Activated naive CD8-positive, alpha-beta T cell (primary cell): ENCODE data around the gene TLK1.
A peak's percentile ranks its signal among the peaks of the same experiment; 100 is the strongest.

Experiments used
- H3K27ac Mint-ChIP-seq: one replicate; pipeline ENCODE4 v1.8.0; 2021; ENCODE audit warnings: mixed read lengths
- H3K27me3 Mint-ChIP-seq: one replicate; pipeline ENCODE4 v1.8.0; 2021; ENCODE audit warnings: mixed read lengths
- H3K36me3 Mint-ChIP-seq: one replicate; pipeline ENCODE4 v1.8.0; 2021; ENCODE audit warnings: mixed read lengths
- H3K4me1 Mint-ChIP-seq: one replicate; pipeline ENCODE4 v1.8.0; 2021; ENCODE audit warnings: low read depth, mixed read lengths
- H3K4me3 Mint-ChIP-seq: one replicate; pipeline ENCODE4 v1.8.0; 2021; ENCODE audit warnings: mild to moderate bottlenecking, mixed read lengths
- H3K9me3 Mint-ChIP-seq: one replicate; pipeline ENCODE4 v1.8.0; 2021; ENCODE audit warnings: low read depth, mixed read lengths

The TLK1 gene

DNA sequence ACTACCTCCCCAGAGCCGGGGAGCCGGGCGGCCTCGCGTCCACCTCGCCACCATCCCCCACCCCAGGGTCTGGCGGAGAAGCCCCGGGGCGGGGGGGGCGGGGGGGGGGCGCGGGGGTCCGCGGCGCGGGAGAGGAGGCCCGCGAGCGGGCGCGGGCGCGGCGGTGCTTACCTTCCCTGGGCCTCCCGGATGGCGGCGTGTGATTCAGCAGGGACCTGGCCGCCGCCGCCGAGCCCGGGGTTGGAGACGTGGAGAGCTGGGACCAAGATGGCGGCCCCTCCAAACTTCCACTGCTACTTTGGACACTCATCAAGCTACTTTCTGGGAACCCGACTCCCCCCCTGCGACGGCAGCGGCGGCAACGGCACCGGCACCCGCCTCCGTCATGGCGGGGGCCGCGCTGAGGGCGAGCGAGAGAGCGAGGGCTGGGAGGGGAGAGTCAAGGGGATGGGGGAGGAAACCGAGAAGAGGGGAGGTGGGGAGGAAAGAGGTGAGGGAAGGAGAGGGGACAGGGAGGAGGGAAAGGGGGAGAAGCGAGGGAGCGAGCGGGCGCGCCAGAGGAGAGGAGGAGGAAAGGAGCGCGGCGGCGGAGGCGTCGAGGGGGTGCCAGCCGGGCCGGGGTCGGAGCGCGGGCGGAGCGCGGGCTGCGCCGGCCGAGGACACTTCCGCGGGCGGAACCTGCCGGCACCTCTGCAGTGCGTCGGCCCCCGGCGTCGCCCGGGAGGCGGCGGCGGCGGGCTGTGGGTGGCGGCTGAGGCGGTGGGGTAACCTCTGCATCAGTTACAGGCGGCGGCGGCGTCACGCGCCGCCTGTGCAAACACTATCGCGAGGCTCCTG lies at the start of gene TLK1:
Gene TLK1 (minus strand): TSS at position 775 of the 837 bp plus-strand sequence. CDS start 465 bp downstream, at position 310.
- Mint-ChIP-seq H3K4me3 (peak within 1 kb of the TSS; percentile 97), H3K27me3 (no peaks in the 10 kb centered on the region), H3K9me3 (no peaks in the 10 kb centered on the region), H3K27ac (peak within 1 kb of the TSS; percentile 96), H3K36me3 (no peaks in the 10 kb centered on the region), H3K4me1 (peaks cover 56% of the 10 kb centered on the region)

DNA sequence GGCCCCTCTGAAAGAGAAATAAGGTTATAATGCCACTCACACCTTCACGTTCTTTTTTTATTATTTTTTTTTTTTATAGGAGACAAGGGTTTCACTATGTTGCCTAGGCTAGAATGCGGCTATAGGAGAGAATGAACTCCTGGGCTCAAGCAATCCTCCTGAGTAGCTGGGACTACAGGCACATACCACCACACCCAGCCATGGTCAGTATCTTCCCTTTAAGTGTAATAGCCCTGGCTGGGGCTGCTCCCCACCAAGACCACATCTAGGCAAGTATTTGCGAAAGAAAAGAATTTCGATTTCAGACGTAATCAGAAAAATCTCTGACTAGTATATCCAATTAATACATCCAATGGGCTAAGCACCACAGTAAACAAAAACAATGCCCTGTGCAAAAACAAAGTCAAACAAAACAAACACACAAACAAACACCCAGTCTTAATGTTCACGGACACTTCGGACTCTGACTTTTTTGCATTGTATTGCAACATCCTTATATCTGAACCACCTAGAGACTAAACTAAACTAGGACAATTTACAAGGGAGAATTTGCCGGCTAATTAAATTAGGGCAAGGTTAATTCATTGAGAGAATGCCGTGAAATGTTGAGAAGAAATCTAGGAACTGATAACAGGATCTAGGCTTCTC lies 49.6 kb upstream of the TLK1 start:
- Mint-ChIP-seq H3K4me1 (peaks cover 23% of the 10 kb centered on the region), H3K27me3 (no peaks in the 10 kb centered on the region), H3K36me3 (no peaks in the 10 kb centered on the region), H3K9me3 (no peaks in the 10 kb centered on the region), H3K4me3 (peak overlapping the region; percentile 80), H3K27ac (peak overlapping the region; percentile 82)

DNA sequence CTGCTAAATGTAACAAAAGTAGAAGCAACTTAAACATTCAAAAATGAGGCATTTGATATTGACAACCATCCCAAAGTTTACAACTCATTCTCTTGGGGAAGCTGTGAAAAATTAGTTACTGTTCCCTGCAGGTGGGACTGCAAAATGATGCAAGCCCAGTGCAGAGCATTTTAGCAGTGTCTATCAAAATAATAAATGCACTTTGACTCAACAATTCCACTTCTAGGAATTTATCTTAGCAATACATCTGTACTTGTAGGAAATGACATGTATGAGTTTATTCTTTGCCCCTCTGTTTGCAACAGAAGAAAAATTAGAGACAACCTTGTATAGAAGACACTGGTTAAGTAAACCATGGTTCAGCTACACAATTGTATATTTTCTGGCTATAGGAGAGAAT lies 48.0 kb upstream of the TLK1 start:
- H3K27ac Mint-ChIP-seq: no peak overlapping the region
- H3K4me3 Mint-ChIP-seq: no peak overlapping the region
- no peaks in the 10 kb centered on the region for H3K9me3 Mint-ChIP-seq
- H3K4me1 Mint-ChIP-seq: peaks cover 23% of the 10 kb centered on the region
- H3K36me3 Mint-ChIP-seq: no peaks in the 10 kb centered on the region
- H3K27me3 Mint-ChIP-seq: no peaks in the 10 kb centered on the region

DNA sequence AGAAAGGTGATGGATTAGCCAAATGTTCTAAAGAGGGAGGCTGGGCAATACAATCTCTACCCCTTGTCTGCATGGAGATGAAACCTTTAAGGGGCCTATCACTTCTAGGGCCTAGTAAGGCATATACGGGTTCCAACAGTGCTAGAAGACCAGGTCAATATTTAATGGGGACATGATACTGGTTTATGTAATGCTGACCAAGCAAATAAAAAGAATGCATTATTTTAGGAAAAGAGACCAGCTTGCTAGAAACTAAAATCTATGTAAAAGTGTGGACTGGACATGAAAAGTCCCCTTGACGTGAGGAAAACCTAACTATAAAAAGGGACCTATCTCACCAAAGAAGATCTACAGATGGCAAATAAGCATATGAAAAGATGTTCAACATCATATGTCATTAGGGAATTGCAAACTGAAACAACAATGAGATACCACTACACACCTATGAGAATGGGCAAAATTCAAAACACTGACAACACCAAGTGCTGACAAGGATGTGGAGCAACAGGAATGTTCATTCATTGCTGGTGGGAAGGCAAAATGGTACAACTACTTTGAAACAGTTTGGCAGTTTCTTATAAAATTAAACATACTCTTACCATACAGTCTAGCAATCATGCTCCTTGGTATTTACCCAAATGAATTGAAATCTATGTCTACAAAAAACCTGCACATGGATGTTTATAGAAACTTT lies 45.9 kb upstream of the TLK1 start:
- H3K4me3 Mint-ChIP-seq: no peak overlapping the region
- no peaks in the 10 kb centered on the region for H3K27me3 Mint-ChIP-seq
- H3K9me3 Mint-ChIP-seq: no peaks in the 10 kb centered on the region
- no peaks in the 10 kb centered on the region for H3K36me3 Mint-ChIP-seq
- no peak overlapping the region for H3K27ac Mint-ChIP-seq
- peaks cover 19% of the 10 kb centered on the region for H3K4me1 Mint-ChIP-seq

DNA sequence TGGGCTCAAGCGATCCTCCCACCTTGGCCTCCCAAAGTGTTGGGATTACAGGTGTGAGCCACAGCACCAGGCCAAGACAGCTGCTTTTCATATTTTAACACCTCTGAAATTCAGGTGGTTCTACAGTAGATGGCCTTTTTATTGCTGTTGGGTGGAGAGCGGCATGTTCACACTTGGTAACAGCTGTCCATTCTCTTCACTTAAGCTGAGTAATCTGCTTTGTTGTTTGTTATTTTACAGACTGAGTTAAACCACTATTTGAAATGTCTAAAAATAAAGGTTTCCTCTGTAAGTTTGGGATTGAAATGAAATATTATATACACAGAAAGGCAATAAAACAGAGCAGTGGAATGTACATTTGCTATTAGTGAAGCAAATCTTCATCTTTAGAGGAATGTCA lies 44.9 kb upstream of the TLK1 start:
- no peak overlapping the region for H3K4me3 Mint-ChIP-seq
- no peaks in the 10 kb centered on the region for H3K36me3 Mint-ChIP-seq
- H3K9me3 Mint-ChIP-seq: no peaks in the 10 kb centered on the region
- no peak overlapping the region for H3K27ac Mint-ChIP-seq
- H3K4me1 Mint-ChIP-seq: peaks cover 9% of the 10 kb centered on the region
- no peaks in the 10 kb centered on the region for H3K27me3 Mint-ChIP-seq

DNA sequence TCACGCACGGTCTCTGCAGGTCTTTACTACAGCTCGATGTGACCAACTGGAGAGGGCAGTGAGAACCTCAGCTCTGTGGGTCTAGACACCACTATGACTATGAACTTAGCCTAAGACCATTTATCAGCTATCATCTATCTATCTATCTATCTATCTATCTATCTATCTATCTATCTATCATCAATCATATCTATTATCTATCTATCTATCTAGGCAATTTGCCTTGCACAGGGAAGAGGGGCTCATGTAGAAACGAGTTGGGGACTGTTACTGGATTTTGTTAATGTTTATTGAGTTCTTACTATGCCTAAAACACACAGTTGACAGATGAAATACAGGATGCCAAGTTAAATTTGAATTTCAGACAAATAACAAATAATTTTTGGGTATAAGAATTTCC lies 41.1 kb upstream of the TLK1 start:
- H3K27me3 Mint-ChIP-seq: no peaks in the 10 kb centered on the region
- no peak overlapping the region for H3K27ac Mint-ChIP-seq
- no peaks in the 10 kb centered on the region for H3K36me3 Mint-ChIP-seq
- no peak overlapping the region for H3K4me3 Mint-ChIP-seq
- H3K4me1 Mint-ChIP-seq: no peaks in the 10 kb centered on the region
- H3K9me3 Mint-ChIP-seq: no peaks in the 10 kb centered on the region

DNA sequence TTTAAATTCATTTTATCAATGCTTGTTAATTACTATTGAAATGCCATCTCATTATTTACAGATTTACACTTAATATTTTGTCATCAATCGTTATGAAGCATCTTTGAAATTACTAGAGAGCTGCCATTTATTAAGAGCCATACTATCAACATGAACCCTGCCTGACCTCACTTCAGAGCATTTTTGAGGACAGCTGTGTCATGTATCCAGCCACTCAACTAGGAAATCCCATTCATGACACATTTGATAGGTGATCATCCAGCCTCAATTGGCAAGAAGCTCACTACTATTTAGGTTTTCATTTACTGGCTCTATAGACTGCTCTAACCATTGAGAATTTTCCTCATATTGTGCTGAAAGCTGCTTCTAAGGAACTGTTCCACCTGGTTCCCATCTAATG lies 40.6 kb upstream of the TLK1 start:
- Mint-ChIP-seq H3K9me3 (no peaks in the 10 kb centered on the region), H3K27ac (no peak overlapping the region), H3K36me3 (no peaks in the 10 kb centered on the region), H3K4me1 (peaks cover 1% of the 10 kb centered on the region), H3K27me3 (no peaks in the 10 kb centered on the region), H3K4me3 (no peak overlapping the region)

DNA sequence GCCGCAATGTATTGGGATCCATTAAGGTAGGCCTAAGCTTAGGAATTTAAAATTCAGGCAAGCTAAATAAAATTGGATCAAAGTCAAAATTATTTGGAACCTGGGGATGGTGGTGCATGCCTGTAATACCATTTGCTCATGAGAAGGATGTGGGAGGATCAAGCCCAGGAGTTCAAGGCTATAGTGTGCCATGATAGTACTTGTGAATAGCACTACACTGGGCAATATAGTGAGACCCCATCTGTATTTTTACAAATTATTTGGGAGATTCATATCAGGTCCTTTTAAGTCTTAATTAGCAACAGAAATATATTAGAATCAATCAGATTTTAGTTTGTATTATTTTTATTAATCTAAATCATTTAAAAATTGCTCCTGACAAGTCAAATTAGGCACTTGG lies 39.8 kb upstream of the TLK1 start:
- Mint-ChIP-seq H3K4me1 (peaks cover 1% of the 10 kb centered on the region), H3K9me3 (no peaks in the 10 kb centered on the region), H3K27me3 (no peaks in the 10 kb centered on the region), H3K27ac (no peak overlapping the region), H3K36me3 (no peaks in the 10 kb centered on the region), H3K4me3 (no peak overlapping the region)

DNA sequence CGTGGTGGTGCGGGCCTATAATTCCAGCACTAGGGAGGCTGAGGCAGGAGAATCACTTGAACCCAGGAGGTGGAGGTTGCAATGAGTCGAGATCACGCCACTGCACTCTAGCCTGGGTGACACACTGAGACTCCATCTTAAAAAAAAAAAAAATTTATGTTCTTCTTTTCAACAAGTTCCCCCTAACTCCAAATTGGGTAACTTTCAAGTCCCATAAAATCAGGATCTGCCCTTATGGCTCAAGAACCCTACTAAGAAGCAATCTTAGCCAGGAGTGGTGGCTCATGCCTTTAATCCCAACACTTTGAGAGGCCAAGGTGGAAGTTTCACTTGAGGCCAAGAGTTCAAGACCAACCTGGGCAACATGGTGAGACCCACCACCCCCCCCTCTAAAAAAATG lies 30.3 kb upstream of the TLK1 start:
- Mint-ChIP-seq H3K27me3 (no peaks in the 10 kb centered on the region), H3K4me1 (no peaks in the 10 kb centered on the region)

DNA sequence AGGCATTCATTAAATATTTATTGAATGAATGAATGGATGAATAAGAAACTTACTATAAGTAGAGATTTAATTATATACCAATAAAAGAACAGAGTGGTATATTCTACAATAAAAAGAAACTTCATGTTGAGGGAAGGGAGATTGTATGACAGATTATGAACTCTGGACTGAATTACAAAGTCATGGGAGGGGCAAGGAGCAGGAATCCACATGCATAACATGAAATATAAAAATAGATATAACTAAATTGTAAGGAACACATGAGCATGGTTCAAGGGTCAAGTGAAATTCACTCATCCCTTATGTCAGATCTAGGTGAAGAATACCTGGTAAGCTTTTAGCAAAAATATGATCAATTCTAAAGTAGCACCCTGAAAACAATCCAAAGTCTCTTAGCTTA lies 27.1 kb upstream of the TLK1 start:
- H3K36me3 Mint-ChIP-seq: no peaks in the 10 kb centered on the region
- no peak overlapping the region for H3K27ac Mint-ChIP-seq
- no peaks in the 10 kb centered on the region for H3K4me1 Mint-ChIP-seq
- H3K9me3 Mint-ChIP-seq: no peaks in the 10 kb centered on the region
- no peak overlapping the region for H3K4me3 Mint-ChIP-seq
- H3K27me3 Mint-ChIP-seq: no peaks in the 10 kb centered on the region

More for the DNA sequence above, 30.3 kb upstream of the TLK1 start:
- H3K4me3 Mint-ChIP-seq: no peak overlapping the region
- H3K27ac Mint-ChIP-seq: no peak overlapping the region
- no peaks in the 10 kb centered on the region for H3K36me3 Mint-ChIP-seq
- H3K9me3 Mint-ChIP-seq: no peaks in the 10 kb centered on the region

DNA sequence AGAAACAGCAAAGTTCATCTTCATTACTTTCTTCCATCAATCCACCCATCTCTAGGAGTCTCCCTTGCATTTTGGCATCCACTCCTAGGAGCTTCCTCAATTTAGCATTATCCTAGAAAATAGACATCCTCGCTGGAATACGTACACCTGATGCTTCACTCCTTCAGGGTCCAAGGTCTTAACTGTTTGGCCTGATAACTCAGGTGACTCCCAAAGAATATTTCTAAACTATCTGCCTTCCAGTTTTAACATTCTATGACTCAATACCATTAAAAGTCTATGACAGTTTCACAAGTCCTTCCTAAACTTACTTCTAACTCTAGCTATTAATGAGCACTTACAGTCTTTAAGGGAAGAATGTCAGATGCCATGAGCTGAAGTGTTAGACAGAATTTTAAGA lies 26.5 kb upstream of the TLK1 start:
- no peaks in the 10 kb centered on the region for H3K27me3 Mint-ChIP-seq
- no peaks in the 10 kb centered on the region for H3K4me1 Mint-ChIP-seq
- H3K36me3 Mint-ChIP-seq: no peaks in the 10 kb centered on the region
- no peaks in the 10 kb centered on the region for H3K9me3 Mint-ChIP-seq
- no peak overlapping the region for H3K4me3 Mint-ChIP-seq
- no peak overlapping the region for H3K27ac Mint-ChIP-seq

DNA sequence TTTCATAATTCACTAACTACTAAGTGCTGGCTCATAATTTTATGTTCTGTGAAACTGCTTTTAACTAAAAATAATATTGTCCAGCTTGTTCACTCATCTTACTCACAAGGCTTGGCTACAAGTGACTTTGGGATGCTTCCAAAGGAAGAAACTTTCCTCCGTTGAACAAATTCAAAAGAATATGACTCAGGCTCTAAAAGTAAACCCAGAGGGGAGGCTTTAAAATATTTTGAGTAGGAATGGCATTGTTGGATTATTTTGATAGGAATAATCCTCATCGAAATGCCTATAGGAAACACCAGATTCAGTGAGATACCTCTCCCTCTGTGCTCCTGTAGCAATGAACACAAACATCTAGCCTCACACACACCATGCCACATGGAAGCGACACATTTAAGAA lies 25.2 kb upstream of the TLK1 start:
- Mint-ChIP-seq H3K27ac (no peak overlapping the region), H3K27me3 (no peaks in the 10 kb centered on the region), H3K9me3 (no peaks in the 10 kb centered on the region), H3K4me1 (no peaks in the 10 kb centered on the region), H3K4me3 (no peak overlapping the region), H3K36me3 (no peaks in the 10 kb centered on the region)

DNA sequence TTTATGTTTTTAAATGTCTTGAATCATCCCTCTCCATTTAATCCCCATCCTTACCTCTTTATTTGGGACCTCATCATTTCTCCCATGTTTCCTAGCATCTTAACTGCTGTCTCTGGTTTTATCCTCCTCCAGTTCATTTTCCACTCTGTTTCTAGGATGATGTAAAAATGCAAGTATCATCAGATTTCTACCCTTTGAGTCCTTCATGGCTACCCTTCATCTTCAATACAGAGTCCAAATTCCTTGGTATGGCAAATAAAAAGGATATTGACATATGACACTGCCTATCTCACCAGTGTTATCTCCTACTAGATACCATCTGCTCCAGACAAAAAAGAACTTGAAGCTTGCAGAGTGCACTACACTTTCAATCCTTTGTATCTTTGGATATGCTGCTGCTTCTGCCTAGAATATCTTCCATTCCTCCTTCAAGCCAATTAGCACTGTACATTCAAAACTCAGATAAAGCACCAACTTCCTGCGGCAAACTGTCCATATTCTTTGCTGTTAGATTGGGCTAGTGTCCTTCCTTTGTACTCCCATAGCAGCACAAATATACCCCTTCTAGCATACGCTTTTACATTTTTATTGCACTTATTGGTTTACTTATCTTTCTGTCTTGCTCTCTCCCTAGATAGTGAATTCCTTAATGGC lies 24.6 kb upstream of the TLK1 start:
- Mint-ChIP-seq H3K9me3 (no peaks in the 10 kb centered on the region), H3K36me3 (no peaks in the 10 kb centered on the region), H3K4me1 (no peaks in the 10 kb centered on the region), H3K27me3 (no peaks in the 10 kb centered on the region), H3K27ac (no peak overlapping the region), H3K4me3 (no peak overlapping the region)

DNA sequence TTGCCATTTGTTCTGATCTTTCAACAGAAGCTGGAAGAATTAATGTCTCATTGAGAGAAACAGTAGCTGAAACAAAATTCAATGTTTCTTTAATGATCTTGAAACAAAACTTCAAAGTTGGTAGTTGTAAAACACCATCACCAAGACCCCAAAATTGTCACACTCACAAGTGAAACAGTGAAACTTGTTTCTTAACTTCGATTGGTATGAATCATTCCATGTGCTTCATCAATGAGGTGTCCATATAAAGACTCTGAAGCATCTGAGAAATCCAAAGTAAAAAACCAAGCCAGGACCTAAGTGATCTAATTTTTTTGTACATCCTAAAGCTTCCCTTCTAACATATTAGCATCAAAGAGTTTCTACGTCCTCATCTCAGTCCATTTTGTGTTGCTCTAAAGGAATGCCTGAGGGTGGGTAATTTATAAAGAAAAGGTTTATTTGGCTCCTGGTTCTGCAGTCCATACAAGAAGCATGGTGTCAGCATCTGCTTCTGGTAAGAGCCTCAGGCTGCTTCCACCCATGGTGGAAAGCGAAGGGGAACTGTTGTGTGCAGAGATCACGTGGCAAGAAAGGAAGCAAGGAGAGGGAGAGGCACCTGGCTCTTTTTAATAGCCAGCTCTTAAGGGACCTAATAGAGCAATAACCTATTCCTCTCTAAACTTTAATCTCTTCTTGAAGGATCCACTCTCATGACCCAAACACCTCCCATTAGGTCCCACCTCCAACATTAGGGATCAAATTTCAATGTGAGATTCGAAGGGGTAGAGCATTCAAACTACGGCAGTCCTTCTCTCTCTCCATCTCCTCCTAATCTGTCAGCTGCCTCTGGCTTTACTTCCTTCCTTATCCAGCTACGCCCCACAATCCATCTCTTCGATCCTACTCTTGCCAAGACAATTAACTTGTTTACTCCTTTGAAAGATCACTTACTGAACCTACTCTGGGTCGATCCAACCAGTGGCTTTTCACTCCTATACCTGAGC lies 20.7 kb upstream of the TLK1 start:
- no peaks in the 10 kb centered on the region for H3K36me3 Mint-ChIP-seq
- no peaks in the 10 kb centered on the region for H3K4me1 Mint-ChIP-seq
- no peak overlapping the region for H3K27ac Mint-ChIP-seq
- no peak overlapping the region for H3K4me3 Mint-ChIP-seq
- H3K27me3 Mint-ChIP-seq: no peaks in the 10 kb centered on the region
- no peaks in the 10 kb centered on the region for H3K9me3 Mint-ChIP-seq
